Central memory CD8-positive, alpha-beta T cell (primary cell): ENCODE results near the gene SLC24A3.

ENCODE experiments used
- ATAC-seq: fragments of 150-1000 bp; cut with Tn5 transposase; replicated peaks from 2 replicates; pipeline ENCODE4 v1.10.0; 2022; ENCODE audit warnings: mild to moderate bottlenecking, moderate FRiP score, moderate number of reproducible peaks; ENCODE audit not compliant: poor library complexity, severe bottlenecking; ENCODE audit errors: extremely low read depth
- DNase-seq, 2 donors: peaks; one replicate each; pipeline ENCODE4 v3.0.0; 2021; ENCODE audit warnings: low spot score in 2 of 2
- H3K27ac Mint-ChIP-seq: one replicate; pipeline ENCODE4 v1.8.0; 2022; ENCODE audit warnings: low read depth, mild to moderate bottlenecking, moderate library complexity, mixed read lengths
- H3K27me3 Mint-ChIP-seq: one replicate; pipeline ENCODE4 v1.8.0; 2022; ENCODE audit warnings: mixed read lengths
- H3K36me3 Mint-ChIP-seq: one replicate; pipeline ENCODE4 v1.8.0; 2022; ENCODE audit warnings: mild to moderate bottlenecking, moderate library complexity, mixed read lengths; ENCODE audit not compliant: insufficient read depth
- H3K4me1 Mint-ChIP-seq: one replicate; pipeline ENCODE4 v1.8.0; 2022; ENCODE audit warnings: mixed read lengths
- H3K4me3 Mint-ChIP-seq: one replicate; pipeline ENCODE4 v1.8.0; 2022; ENCODE audit warnings: mild to moderate bottlenecking, moderate library complexity, mixed read lengths
- H3K9me3 Mint-ChIP-seq: one replicate; pipeline ENCODE4 v1.8.0; 2022; ENCODE audit warnings: mixed read lengths

The SLC24A3 gene

DNA sequence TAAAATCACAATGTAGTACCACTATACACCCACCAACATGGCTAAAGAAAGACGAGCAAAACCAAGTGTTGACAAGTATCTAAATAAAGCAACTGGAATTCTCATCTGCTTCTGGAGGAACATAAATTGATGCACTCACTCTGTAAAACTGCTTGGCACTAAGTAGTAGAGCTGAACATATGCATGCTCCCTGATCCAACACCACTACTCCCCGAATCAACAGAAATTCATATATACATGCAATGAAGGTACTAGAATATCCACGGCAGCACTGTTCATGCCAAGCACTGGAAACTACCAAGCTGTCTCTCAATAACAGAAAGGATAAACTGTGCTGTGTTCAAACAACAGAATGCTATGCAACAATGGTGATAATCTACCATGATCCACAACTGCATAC is 326.1 kb downstream of the SLC24A3 start:
- H3K27me3 Mint-ChIP-seq, result no peaks in the 10 kb centered on the region
- no peaks in the 10 kb centered on the region for H3K4me1 Mint-ChIP-seq
- H3K9me3 Mint-ChIP-seq, result no peaks in the 10 kb centered on the region
- no peak for ATAC-seq
- no peak overlapping the region for H3K4me3 Mint-ChIP-seq
- no peak for DNase-seq
- no peaks in the 10 kb centered on the region for H3K36me3 Mint-ChIP-seq
- H3K27ac Mint-ChIP-seq, result no peak overlapping the region

DNA sequence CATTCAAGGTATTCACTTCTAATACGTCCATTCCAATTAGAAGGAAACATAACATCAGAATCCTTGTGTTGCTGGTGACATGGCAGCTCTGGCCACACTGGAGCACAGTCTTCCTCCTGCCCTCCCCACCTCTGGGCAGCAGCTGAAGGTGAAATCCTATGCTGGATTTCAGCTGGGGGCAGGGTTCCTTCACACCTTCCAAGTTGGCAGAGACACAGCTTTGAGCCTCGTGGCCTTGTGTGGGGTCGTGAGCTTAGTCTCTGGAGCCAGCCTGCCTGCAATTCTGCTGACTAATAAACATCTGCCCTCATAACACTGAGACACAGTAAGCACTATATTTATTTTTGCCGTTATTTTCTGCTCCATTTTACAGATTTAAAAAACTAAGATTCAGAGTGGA is 326.7 kb downstream of the SLC24A3 start:
- H3K9me3 Mint-ChIP-seq, result peaks cover 3% of the 10 kb centered on the region
- H3K4me1 Mint-ChIP-seq, result no peaks in the 10 kb centered on the region
- H3K36me3 Mint-ChIP-seq, result no peaks in the 10 kb centered on the region
- no peak overlapping the region for H3K4me3 Mint-ChIP-seq
- no peak for ATAC-seq
- DNase-seq, result no peak
- no peaks in the 10 kb centered on the region for H3K27me3 Mint-ChIP-seq
- H3K27ac Mint-ChIP-seq, result no peak overlapping the region

DNA sequence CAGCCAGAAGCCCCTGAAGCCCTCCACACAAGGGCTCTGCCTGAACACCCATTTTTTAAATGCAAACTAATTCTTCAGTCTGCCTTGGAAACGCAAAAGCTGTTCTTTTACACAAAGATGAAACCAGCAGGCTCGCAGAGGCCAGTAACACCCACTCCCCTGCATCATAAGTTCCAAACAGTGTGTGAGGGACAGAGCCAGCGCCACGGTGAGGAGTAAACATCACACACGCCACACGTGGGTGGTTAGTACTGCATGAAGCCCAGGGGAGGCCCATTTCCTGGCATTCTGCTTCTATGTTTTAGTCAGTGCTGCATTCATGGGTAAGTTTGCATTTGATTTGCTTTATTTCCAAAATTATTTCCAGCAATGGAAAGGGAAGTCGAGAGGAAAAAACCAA is 327.9 kb downstream of the SLC24A3 start:
- no peaks in the 10 kb centered on the region for H3K4me1 Mint-ChIP-seq
- no peaks in the 10 kb centered on the region for H3K27me3 Mint-ChIP-seq
- no peak for ATAC-seq
- H3K36me3 Mint-ChIP-seq, result no peaks in the 10 kb centered on the region
- H3K27ac Mint-ChIP-seq, result no peak overlapping the region
- no peak overlapping the region for H3K4me3 Mint-ChIP-seq
- DNase-seq, result no peak
- peaks cover 5% of the 10 kb centered on the region for H3K9me3 Mint-ChIP-seq

DNA sequence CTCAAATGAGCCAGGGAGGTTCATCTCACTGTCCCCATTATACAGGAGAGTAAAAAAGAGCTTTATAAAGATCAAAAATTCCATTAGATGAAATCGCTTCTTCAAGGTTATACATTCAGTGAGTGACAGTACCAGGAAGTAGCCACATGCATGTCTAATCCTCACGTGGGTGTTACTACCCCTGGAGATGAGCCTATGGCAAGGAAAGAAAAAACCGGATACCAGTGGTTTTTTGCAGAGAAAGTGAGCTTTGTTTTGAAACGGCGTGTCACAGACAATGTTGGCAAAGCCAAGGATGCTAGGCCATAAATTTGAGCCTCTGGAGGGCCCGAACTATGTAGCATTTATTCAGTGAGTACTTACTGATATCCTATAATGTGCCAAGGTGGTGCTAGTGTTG is 330.7 kb downstream of the SLC24A3 start:
- H3K9me3 Mint-ChIP-seq, result peaks cover 5% of the 10 kb centered on the region
- ATAC-seq (no peak), DNase-seq (no peak)
- H3K27me3 Mint-ChIP-seq, result no peaks in the 10 kb centered on the region
- H3K4me3 Mint-ChIP-seq, result no peak overlapping the region
- no peaks in the 10 kb centered on the region for H3K4me1 Mint-ChIP-seq
- H3K27ac Mint-ChIP-seq, result no peak overlapping the region
- H3K36me3 Mint-ChIP-seq, result no peaks in the 10 kb centered on the region

DNA sequence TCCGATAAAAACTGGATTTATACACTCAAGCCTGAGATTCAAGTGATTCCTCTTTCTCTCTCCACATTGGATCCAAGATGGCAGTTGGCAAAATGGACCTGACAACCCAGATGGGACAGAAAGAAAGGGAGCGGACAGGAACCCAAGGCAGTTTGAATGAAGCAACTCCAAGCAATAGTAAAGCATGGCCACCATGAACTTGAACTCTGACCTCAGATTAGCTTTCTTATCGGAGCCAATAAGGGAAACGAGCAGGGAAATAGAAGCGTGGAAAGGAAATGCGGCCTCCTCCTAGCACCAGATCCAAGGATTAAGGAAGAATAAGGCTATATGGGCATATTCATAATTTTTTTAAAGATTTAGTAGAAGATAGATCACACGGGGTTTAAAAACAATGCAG is 332.2 kb downstream of the SLC24A3 start:
- no peaks in the 10 kb centered on the region for H3K27me3 Mint-ChIP-seq
- ATAC-seq, result no peak

DNA sequence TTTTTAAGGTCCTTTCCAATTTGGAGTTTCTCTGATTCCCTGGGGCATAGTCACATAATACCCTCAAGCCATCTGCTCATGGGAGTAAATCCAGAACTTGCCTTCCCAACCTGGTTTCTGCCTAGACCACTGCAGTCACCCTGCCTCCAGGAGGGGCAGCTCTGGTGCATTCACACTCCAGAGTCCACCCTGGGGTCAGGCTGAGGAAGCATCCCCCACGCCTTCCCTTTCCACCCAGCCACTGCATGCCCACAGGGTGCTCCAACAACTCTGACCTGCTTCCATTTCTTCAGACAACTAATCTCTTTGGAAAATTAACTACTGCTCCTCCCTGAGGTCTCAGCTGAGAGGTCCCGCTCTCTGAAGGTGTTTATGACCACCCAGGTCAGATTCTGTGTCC is 334.2 kb downstream of the SLC24A3 start:
- peaks cover 5% of the 10 kb centered on the region for H3K9me3 Mint-ChIP-seq
- no peak overlapping the region for H3K27ac Mint-ChIP-seq
- no peaks in the 10 kb centered on the region for H3K36me3 Mint-ChIP-seq
- no peak overlapping the region for H3K4me3 Mint-ChIP-seq
- no peak for ATAC-seq
- no peaks in the 10 kb centered on the region for H3K27me3 Mint-ChIP-seq
- no peak for DNase-seq
- no peaks in the 10 kb centered on the region for H3K4me1 Mint-ChIP-seq

More for the DNA sequence above, 332.2 kb downstream of the SLC24A3 start:
- DNase-seq, result no peak
- Mint-ChIP-seq H3K36me3 (no peaks in the 10 kb centered on the region), H3K27ac (no peak overlapping the region), H3K4me1 (no peaks in the 10 kb centered on the region), H3K4me3 (no peak overlapping the region), H3K9me3 (peaks cover 5% of the 10 kb centered on the region)

DNA sequence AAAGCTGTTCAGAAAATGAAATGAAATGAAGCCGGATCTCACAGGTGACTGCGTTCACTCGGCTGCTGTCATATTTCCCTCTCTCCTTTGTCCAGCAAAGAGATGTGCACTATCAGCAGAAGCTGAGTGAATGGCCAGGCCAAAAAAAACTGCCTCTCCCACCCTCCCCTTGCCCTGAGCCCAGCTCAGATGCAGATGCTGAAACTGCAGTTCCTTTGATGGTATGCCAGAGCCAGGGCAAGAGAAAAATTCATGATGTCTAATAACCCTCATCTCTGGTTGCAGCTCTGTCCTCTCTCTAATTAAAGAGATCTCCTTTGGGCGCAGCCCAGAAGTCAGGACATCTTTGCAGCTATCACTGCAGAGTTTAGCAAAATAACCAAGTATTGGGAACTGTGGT is 335.1 kb downstream of the SLC24A3 start:
- H3K27me3 Mint-ChIP-seq, result no peaks in the 10 kb centered on the region
- H3K4me1 Mint-ChIP-seq, result no peaks in the 10 kb centered on the region
- H3K27ac Mint-ChIP-seq, result no peak overlapping the region
- ATAC-seq, result no peak
- H3K36me3 Mint-ChIP-seq, result no peaks in the 10 kb centered on the region
- H3K9me3 Mint-ChIP-seq, result peaks cover 5% of the 10 kb centered on the region
- no peak for DNase-seq
- H3K4me3 Mint-ChIP-seq, result no peak overlapping the region

DNA sequence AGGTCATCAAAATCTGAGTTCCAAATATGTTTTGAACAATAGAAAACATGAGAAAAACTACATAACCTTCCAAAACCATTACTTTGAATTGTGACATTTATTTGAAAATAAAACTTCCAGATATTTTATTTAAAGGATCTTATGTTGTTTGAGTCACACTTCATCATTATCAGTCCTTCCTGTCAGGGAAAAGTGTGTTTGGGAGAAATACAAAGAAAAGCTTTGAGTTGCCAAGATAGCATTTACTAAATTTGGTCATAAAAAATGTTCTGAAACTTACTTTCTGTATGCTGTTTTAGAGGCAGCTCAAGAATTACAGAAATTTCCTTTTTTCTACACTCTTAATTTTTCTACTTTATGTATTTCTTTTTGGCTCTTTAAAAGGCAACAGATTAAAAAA is 337.5 kb downstream of the SLC24A3 start:
- ATAC-seq (no peak), DNase-seq (no peak)
- Mint-ChIP-seq H3K27ac (no peak overlapping the region), H3K9me3 (no peaks in the 10 kb centered on the region), H3K36me3 (no peaks in the 10 kb centered on the region), H3K27me3 (no peaks in the 10 kb centered on the region), H3K4me3 (no peak overlapping the region), H3K4me1 (no peaks in the 10 kb centered on the region)

DNA sequence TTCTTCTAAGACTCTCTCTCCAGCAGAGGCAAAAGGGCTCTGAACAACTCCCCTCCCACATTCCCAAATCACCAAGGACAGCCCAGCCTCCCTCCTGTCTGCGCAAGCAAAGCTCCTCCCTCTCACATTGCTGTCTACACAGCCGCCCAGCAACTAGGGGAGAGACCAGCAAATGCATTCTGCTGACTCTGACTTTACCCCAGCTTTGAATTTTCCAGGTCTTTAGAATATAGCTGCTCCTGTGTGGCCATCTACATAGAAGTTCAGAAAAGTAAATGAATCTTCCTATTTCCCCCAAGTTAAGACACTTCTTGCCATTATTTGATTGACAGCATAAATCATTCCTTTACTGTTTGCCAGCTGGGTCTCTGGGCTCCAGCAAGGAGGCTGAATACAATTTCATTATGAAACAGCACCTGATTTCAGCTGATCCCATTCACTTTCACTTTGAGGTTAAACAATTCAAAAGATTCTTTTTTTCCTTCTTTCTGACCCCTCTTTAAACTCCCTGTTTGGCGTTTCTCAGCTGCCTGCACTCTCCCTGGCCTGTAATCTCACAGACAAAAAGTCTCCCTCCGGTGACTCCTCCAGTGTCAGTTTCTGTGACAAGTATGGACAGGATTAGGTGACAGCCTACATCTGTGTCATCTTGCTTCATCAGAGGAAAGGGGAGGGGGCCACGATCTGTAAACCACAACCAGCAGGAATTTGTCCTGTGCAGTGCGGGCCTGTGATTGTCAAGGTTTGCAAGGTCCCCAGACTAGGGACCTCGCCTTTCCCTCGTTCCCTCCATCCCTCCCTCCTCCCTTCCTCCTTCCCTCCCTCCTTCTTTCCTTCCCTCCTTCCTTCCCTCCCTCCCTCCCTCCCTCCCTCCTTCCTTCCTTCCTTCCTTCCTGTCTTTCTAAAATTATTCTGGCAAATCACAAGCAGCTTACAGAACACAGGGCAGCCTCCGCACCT is 340.1 kb downstream of the SLC24A3 start:
- no peak overlapping the region for H3K4me3 Mint-ChIP-seq
- no peak for DNase-seq
- H3K9me3 Mint-ChIP-seq, result no peaks in the 10 kb centered on the region
- H3K4me1 Mint-ChIP-seq, result no peaks in the 10 kb centered on the region
- no peaks in the 10 kb centered on the region for H3K36me3 Mint-ChIP-seq
- no peaks in the 10 kb centered on the region for H3K27me3 Mint-ChIP-seq
- no peak overlapping the region for H3K27ac Mint-ChIP-seq
- ATAC-seq, result no peak

DNA sequence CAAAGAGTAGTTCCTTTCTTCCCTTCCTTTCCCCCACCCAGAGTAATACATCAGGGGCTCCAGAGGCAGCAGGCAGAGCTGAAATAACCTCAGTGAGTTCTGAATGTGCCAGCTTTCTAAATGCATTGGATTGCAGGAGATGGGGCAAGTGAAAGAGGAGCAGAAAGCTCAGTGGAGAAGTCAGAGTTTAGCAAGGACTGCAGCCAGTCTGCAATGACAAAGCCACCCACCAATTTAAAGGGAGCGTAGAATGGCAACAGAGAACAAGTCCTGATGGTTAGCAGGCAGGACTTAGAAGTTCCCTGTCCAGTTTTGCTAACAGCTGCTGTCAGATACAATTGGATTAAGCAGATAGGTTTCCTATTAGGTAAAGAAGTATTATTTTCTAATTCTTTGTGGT is 342.2 kb downstream of the SLC24A3 start:
- H3K27ac Mint-ChIP-seq, result no peak overlapping the region
- no peak for DNase-seq
- no peaks in the 10 kb centered on the region for H3K36me3 Mint-ChIP-seq
- H3K9me3 Mint-ChIP-seq, result no peaks in the 10 kb centered on the region
- no peaks in the 10 kb centered on the region for H3K4me1 Mint-ChIP-seq
- no peaks in the 10 kb centered on the region for H3K27me3 Mint-ChIP-seq
- no peak for ATAC-seq
- H3K4me3 Mint-ChIP-seq, result no peak overlapping the region

DNA sequence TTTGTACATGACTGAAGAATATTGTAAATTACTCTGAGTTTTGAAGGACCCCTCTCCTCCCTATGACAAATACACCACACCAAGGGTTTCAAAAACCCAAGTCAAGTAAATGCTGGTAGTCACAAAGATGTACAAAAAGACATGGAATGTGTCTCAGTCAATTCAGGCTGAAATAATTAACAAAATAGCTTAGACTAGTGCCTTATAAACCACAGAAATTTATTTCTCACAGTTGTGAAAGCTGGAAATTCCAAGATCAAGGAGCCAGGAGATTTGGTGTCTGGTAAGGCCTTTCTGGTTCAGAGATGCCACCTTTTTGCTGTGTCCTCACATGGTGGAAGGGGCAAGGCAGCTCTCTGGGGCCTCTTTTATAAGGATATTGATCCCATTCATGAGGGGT is 343.3 kb downstream of the SLC24A3 start:
- DNase-seq (no peak), ATAC-seq (no peak)
- H3K4me1 Mint-ChIP-seq, result no peaks in the 10 kb centered on the region

DNA sequence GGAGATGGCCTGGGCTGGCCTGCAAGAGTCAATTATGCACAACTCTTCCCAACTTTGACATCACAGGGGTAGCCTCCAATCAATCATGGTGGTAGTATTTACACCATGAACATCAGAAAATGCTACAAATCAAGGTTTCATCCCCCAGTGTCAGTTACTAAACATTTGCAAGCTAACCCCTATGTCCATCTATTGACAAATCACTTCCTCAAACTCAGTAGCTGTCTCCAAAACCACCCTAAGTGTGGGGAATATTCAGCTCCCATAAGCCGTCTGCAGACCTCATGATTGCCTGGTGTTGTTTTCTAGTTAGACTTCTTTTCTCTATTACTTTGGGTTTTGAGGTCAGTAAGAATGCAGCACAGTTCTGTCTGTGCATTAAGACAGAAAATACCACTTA is 344.8 kb downstream of the SLC24A3 start:
- Mint-ChIP-seq H3K4me1 (no peaks in the 10 kb centered on the region), H3K27me3 (no peaks in the 10 kb centered on the region), H3K4me3 (no peak overlapping the region), H3K36me3 (no peaks in the 10 kb centered on the region), H3K27ac (no peak overlapping the region), H3K9me3 (no peaks in the 10 kb centered on the region)
- DNase-seq (no peak), ATAC-seq (no peak)

More for the DNA sequence above, 343.3 kb downstream of the SLC24A3 start:
- Mint-ChIP-seq H3K27me3 (no peaks in the 10 kb centered on the region), H3K9me3 (no peaks in the 10 kb centered on the region), H3K27ac (no peak overlapping the region), H3K36me3 (no peaks in the 10 kb centered on the region), H3K4me3 (no peak overlapping the region)

DNA sequence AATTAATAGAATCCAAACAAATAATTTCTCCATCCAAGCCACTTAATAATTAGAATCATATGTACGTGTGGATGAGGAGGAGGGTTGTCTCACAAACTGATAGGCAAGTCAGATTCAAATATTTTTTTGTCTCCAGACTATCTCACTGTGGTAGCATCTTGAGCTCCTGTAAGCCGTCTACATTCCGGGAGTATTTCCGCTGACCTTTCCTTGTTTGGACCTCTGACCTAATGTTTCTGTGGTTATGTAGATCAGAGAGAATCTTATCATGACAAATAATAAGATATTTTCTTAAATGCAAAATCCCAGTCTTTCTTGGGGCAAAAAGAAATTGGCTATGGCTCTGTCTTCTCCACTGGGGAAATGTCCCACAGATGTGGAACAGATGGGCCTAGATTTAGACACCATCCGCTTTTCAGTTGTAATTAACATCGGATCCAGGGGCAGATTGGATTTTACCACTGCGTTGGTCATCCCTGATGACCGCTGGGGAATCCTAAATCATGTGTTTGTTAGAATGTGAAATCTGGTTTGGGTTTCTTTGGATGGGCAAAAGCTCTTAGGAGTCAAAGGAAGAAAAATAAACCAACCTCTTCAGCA is 348.5 kb downstream of the SLC24A3 start:
- ATAC-seq, result no peak
- Mint-ChIP-seq H3K27ac (no peak overlapping the region), H3K9me3 (no peaks in the 10 kb centered on the region), H3K36me3 (peaks cover 1% of the 10 kb centered on the region), H3K4me3 (no peak overlapping the region), H3K4me1 (no peaks in the 10 kb centered on the region), H3K27me3 (no peaks in the 10 kb centered on the region)
- no peak for DNase-seq
